Thymus (tissue), 11 donors: Measurements from ENCODE around the gene DIPK1A. TPM values are rescaled to one million over a fixed set of nuclear protein-coding genes. Genes with fewer than 3 reads are reported as not detected.

Experiments used
- DNase-seq, 9 donors: peaks; one replicate each; pipeline ENCODE4 v3.0.0-alpha.2; 2013; ENCODE audit warnings: low spot score in 9 of 9, low read depth in 6 of 9, missing footprints in 1 of 9
- H3K27ac ChIP-seq, 2 donors: one replicate each; pipeline ENCODE4 v1.5.1; 2013; ENCODE audit warnings: control low read depth in 1 of 2, low read depth in 1 of 2, low read length in 1 of 2, mild to moderate bottlenecking in 1 of 2, moderate library complexity in 1 of 2
- H3K27me3 ChIP-seq, 2 donors: one replicate each; pipeline ENCODE4 v1.5.1; 2013; ENCODE audit warnings: low read length in 1 of 2; ENCODE audit not compliant: control insufficient read depth in 2 of 2, insufficient read depth in 1 of 2
- H3K36me3 ChIP-seq, 2 donors: one replicate each; pipeline ENCODE4 v1.5.1; 2013; ENCODE audit warnings: low read length in 1 of 2, mild to moderate bottlenecking in 1 of 2, moderate library complexity in 1 of 2; ENCODE audit not compliant: control insufficient read depth in 2 of 2, insufficient read depth in 2 of 2
- H3K4me1 ChIP-seq, 2 donors: one replicate each; pipeline ENCODE4 v1.5.1; 2013; ENCODE audit warnings: low read length in 2 of 2; ENCODE audit not compliant: control insufficient read depth in 2 of 2, insufficient read depth in 2 of 2
- H3K4me3 ChIP-seq, 2 donors: one replicate each; pipeline ENCODE4 v1.5.1; 2013; ENCODE audit warnings: low read length in 2 of 2, control low read depth in 1 of 2, mild to moderate bottlenecking in 1 of 2
- H3K9me3 ChIP-seq, 2 donors: one replicate each; pipeline ENCODE4 v1.5.1; 2013; ENCODE audit warnings: low read length in 1 of 2, mild to moderate bottlenecking in 1 of 2; ENCODE audit not compliant: control insufficient read depth in 2 of 2, insufficient read depth in 1 of 2
- WGBS: extraction: QIAGEN DNeasy Blood & Tissue Kit; methylation state at CpG from one replicate; pipeline ENCODE4 v1.1.7; 2013; 5-methylcytosine and 5-hydroxymethylcytosine counted together
- polyA plus RNA-seq: library from polyadenylated mRNA; stranded (reverse); fragments of 200-250 nt; gene quantifications from one replicate; pipeline ENCODE4 v1.2.3, GENCODE V29; 2013
- total RNA-seq: library from RNA; stranded (reverse); fragments of 120-200 nt; gene quantifications from one replicate; pipeline ENCODE4 v1.2.4, GENCODE V29; 2013
- donor health status: healthy.

DIPK1A gene
- total and polyA plus RNA-seq, 2 donors, result 11.9 to 13.1 TPM

DNA sequence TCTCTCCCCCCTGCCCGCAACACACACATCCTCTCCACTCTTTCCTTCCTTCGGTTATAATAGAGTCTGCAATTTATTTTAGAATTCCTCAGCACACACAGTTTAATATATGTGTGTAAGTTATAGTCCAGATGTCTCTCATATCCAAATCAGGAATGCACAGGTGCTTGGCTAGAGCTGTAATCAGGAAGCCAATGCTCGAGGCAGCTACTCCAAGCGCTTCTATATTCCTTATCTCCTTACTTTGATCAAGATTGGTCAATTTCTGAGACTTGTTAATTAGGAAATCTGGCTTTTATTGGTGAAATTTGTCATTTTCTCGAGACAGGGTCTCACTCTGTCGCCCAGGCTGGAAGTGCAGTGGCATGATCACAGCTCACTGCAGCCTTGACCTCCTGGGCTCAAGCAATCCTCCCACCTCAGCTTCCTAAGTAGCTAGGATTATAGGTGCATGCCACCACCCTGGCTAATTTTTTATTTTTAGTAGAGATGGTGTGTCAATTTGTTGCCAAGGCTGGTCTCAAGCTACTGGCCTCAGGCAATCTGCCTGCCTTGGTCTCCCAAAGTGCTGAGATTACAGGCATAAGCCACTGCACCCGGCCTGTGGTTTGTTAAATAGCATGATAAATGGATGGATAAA lies 101.7 kb downstream of the DIPK1A start:
- Histone ChIP-seq H3K4me3 (peak overlapping the region in 1 of 2 donors; percentile 14), H3K27me3 (no peaks in the 10 kb centered on the region), H3K36me3 (no peaks in the 10 kb centered on the region), H3K27ac (no peak overlapping the region), H3K4me1 (peaks cover 9% of the 10 kb centered on the region in 2 donors), H3K9me3 (peaks cover 0 to 3% of the 10 kb centered on the region in 2 donors)
- 65% methylated on average over 7 of the region's 7 CpGs for WGBS
- DNase-seq, result no peak

DNA sequence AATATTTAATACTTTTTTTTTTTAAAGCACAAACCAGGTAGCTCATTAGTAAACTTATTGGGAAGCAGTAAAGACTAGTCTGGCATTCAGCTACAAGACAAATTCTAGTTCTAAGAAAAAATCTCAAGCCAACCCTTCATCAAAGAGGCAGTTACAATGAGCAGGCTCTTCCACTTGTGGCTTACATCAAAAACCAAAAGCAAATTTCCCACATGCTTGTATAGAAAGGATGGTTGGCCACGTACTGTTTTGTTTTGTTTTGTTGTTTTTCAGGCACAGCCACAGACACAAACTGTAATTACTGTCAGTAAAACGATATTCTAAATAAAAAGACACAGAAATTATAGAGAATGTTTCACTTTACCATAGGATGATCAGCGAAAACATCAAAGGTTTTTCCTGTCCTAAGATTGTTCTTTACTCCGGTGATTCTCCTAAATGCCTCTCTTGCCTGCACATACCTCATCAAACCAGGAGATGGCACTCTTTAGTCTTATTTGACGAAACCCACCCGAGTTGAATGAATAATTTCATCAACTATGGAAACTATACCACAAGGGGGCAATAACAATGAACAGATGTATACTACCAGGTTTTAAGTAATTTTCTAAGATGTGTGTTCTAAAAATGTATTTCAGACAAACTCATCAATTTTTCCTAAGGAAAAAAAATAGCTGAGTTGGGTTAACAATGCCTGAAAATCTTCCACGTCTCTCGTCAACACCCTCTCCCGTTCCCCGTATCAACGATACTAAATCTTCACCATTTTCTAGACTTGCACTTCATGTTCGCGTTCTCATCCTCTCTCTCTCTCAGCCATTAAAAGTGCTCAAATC lies 102.5 kb downstream of the DIPK1A start:
- no peak overlapping the region for H3K27ac ChIP-seq
- H3K4me1 ChIP-seq, result peaks cover 9% of the 10 kb centered on the region in 2 donors
- H3K36me3 ChIP-seq, result no peaks in the 10 kb centered on the region
- peak overlapping the region in 1 of 2 donors; percentile 14 for H3K4me3 ChIP-seq
- peak; percentile 67 to 94 (median 85) for DNase-seq
- H3K27me3 ChIP-seq, result no peaks in the 10 kb centered on the region
- WGBS, result 34% methylated on average over 13 of the region's 13 CpGs
- H3K9me3 ChIP-seq, result peaks cover 0 to 3% of the 10 kb centered on the region in 2 donors

DNA sequence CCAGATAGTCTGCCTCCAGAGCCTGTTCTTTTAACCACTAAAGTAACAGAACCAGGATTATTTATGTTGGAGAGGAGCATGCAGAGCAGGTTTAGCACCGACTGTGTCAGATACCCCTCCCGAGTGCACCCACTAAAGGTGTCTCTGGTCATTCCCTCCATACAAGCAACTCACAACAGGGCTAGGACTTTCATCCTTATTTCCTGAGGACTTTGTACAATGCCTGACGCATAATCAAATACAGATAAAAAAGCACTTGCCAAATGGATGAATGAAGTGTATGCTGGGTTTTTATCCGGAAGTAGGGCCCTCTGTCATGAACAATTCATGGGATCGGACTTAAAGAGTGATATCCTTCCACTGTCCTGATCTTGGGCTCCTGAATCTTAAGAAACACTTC lies 103.4 kb downstream of the DIPK1A start:
- H3K4me1 ChIP-seq, result peaks cover 9% of the 10 kb centered on the region in 2 donors
- no peak overlapping the region for H3K27ac ChIP-seq
- WGBS, result 93% methylated on average over 5 of the region's 5 CpGs
- no peaks in the 10 kb centered on the region for H3K36me3 ChIP-seq
- peaks cover 0 to 3% of the 10 kb centered on the region in 2 donors for H3K9me3 ChIP-seq
- no peaks in the 10 kb centered on the region for H3K27me3 ChIP-seq
- H3K4me3 ChIP-seq, result no peak overlapping the region
- no peak for DNase-seq

DNA sequence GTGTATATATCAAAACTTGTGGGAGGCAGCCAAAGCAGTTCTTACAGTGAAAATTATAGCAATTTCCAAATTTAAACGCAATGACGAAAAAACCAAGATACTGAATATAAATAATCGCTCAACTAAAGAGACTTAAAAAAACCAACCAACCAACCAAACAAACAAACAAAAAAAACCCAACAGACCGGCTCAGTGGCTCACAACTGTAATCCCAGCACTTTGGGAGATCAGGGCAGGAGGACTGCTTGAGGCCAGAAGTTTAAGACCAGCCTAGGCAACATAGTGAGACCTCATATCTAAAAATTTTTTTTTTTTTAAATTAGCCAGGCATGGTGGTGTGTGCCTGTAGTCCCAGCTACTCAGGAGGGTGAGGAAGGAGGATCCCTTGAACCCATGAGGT lies 106.0 kb downstream of the DIPK1A start:
- H3K36me3 ChIP-seq, result peaks cover 0 to 2% of the 10 kb centered on the region in 2 donors
- no peak overlapping the region for H3K27ac ChIP-seq
- no peak overlapping the region for H3K4me3 ChIP-seq
- peaks cover 0 to 3% of the 10 kb centered on the region in 2 donors for H3K9me3 ChIP-seq
- 84% methylated on average over 4 of the region's 4 CpGs for WGBS
- H3K27me3 ChIP-seq, result no peaks in the 10 kb centered on the region
- peaks cover 9 to 12% of the 10 kb centered on the region in 2 donors for H3K4me1 ChIP-seq
- DNase-seq, result no peak

DNA sequence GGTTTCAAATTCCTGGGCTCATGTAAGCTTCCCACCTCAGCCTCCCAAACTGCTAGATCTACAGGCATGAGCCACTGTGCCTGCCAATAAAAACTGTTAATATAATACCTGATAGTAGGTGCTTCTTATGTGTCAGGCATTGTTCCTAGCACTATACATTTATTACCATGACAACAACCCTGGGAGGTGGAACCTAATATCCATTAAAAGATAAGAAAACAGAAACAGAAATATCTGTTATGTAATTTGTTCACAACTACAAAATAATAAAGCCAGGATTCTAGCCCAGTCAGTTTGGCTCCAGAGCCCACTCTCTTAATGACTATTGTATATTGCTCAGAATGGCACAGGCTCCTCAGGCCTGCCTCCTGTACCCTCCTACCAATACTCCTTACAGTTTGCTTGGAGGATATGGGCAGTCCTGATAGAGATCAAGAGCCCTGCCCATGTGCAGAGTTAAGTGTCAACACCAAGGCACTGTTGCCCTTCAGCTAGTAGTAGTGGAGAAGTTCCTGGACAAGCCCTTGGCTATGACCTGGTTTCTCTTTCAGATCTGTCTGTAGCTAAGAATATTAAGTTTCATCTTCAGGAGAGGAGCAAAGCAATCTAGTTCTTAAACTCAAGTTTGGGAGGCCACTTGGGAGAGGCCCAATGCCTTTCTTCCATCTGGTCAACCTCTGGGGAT lies 107.0 kb downstream of the DIPK1A start:
- DNase-seq, result no peak
- Histone ChIP-seq H3K9me3 (peaks cover 0 to 3% of the 10 kb centered on the region in 2 donors), H3K4me3 (no peak overlapping the region), H3K27me3 (no peaks in the 10 kb centered on the region), H3K4me1 (peaks cover 3 to 7% of the 10 kb centered on the region in 2 donors), H3K36me3 (peaks cover 0 to 11% of the 10 kb centered on the region in 2 donors), H3K27ac (no peak overlapping the region)

DNA sequence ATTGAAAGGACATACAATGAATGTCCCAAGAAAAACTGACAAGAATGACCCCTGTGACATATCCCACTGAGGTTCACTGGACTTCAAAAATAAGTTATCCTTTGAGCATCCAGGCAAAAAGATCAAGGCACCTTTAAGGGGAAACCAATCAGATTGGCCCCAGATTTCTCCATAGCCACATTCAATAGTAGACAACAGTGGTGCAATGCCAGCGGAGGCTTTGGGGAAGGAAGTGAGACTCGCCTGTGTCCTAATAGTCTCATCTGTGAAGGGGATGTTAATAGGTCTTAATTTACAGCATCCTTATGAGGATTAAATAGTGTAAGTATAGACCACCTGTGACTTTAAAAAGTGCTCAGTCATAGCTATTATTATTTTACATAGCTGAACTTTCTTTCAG lies 108.0 kb downstream of the DIPK1A start:
- Histone ChIP-seq H3K27me3 (no peaks in the 10 kb centered on the region), H3K9me3 (peaks cover 0 to 3% of the 10 kb centered on the region in 2 donors), H3K4me3 (no peak overlapping the region), H3K36me3 (peaks cover 0 to 13% of the 10 kb centered on the region in 2 donors), H3K4me1 (peaks cover 0 to 3% of the 10 kb centered on the region in 2 donors), H3K27ac (no peak overlapping the region)
- no peak for DNase-seq
- 86% methylated on average over 2 of the region's 2 CpGs for whole genome bisulfite sequencing

DNA sequence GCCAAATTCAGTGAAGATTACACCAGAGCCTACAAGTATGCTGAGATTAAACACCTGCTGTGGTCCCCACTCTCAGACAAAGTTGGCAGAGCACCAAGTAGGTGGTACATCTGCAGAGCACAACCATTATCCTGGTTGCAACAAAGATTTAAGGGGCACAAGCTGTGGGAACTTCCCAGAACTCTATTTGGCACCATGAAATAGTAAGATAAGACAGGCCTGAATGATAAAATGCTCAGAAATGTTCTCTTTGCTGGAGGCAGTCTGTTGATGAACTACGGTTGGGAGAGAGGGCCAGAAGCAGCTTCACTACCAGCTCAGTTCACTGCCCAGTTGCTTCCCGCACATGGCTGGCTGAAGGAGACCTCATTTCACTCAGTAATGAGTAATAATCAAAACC lies 109.5 kb downstream of the DIPK1A start:
- 79% methylated on average over 2 of the region's 2 CpGs for WGBS
- Histone ChIP-seq H3K27ac (no peak overlapping the region), H3K4me3 (no peak overlapping the region), H3K4me1 (peaks cover 0 to 3% of the 10 kb centered on the region in 2 donors), H3K9me3 (peaks cover 0 to 3% of the 10 kb centered on the region in 2 donors), H3K36me3 (peaks cover 0 to 14% of the 10 kb centered on the region in 2 donors), H3K27me3 (no peaks in the 10 kb centered on the region)
- DNase-seq, result no peak

DNA sequence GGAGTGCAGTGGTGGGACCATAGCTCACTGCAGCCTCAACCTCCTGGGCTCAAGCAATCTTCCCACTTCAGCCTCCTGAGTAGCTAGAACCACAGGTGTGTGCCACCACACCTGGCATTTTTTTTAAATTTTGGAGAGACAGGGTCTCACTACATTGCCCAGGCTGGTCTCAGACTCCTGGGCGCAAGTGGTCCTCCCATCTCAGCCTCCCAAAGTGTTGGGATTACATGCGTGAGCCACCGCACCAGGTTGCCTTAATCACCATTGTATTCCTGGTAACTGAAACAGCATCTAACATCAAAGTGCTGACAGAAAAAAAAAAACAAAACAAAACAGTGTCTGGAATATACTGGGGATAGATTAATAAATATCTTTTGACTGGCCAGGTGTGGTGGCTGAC lies 111.2 kb downstream of the DIPK1A start:
- H3K4me1 ChIP-seq, result peaks cover 0 to 3% of the 10 kb centered on the region in 2 donors
- H3K9me3 ChIP-seq, result no peaks in the 10 kb centered on the region
- WGBS, result 100% methylated on average over 3 of the region's 3 CpGs
- H3K36me3 ChIP-seq, result peaks cover 0 to 20% of the 10 kb centered on the region in 2 donors
- H3K27ac ChIP-seq, result no peak overlapping the region
- H3K27me3 ChIP-seq, result no peaks in the 10 kb centered on the region
- no peak overlapping the region for H3K4me3 ChIP-seq
- no peak for DNase-seq

DNA sequence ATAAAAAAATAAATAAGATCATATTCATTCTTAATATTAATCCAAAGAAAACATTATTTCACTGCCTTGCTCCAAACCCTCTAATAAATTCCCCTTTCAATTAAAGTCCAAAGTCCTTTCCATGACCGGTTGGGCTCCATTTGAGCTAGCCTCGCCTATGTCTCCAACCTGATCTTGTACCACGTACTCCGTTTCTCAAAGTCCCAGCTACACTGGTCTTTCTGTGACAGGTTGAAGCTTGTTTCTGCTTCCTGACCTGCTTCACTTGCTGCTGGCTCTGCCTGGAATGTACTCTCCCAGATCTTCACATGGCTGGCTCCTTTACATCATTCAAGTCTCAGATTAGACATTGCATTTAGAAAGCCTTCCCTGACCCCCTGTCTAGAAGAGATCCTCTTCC lies 113.1 kb downstream of the DIPK1A start:
- WGBS, result over 99% methylated on average over 4 of the region's 4 CpGs
- DNase-seq, result no peak
- H3K4me3 ChIP-seq, result no peak overlapping the region
- no peaks in the 10 kb centered on the region for H3K9me3 ChIP-seq
- peak overlapping the region in 1 of 2 donors; percentile 18 for H3K27ac ChIP-seq
- H3K27me3 ChIP-seq, result no peaks in the 10 kb centered on the region
- H3K36me3 ChIP-seq, result peaks cover 13 to 23% of the 10 kb centered on the region in 2 donors
- H3K4me1 ChIP-seq, result peaks cover 0 to 3% of the 10 kb centered on the region in 2 donors
